Right forelimb (tissue), 1 donor: ENCODE data around the gene KCNJ15.
"Not testable (repeated sequence)": the region's sequence is repeated elsewhere in the genome, so short reads cannot be mapped to it uniquely, and the experiment has no call there.

Experiments used
- DNase-seq: peaks from one replicate; pipeline ENCODE4 v3.0.0-alpha.2; 2018

KCNJ15 gene

GRCh38 chr21:38244885-38245869 is 11.6 kb upstream of the KCNJ15 start:
- no peak for DNase-seq

GRCh38 chr21:38246511-38246910 is 10.3 kb upstream of the KCNJ15 start:
- no peak for DNase-seq

- DNase-seq: not testable (repeated sequence)
Observed at GRCh38 chr21:38247054-38247453, 9.7 kb upstream of the KCNJ15 start.

DNA sequence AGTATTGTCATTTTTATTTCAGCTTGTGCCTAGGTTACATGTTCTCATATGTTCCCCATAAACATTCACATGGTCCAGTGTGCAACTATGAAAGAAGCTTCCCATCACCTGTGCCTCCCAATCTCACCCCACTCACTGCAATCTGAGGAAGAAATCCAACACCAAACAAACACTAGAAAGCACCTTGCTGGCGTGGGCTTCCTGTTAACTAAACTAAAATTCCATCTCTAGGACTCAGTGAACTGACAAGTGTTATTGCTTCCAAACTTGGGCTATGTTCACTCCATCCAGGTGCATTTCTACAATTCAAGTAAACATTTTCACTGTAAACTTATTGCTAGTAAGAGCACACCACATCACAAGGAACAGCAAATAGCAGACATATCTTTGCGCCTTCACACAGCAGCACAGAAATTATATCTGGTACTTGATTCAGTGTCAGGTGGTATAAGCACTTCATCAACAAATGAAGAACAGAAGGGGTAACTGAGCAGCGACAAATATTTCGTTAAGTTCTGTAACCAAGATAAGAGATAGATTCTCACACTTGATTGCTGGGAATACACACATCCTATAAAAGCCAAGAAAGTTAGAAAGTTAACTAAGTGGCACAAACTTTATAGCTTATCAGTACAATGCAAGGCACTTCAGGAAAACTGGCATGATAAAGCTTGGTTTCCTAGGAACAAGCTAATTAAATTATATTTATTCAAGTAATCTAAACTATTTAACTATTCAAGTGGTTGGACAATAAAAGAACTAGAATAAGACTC is 8.9 kb upstream of the KCNJ15 start:
- no peak for DNase-seq

GRCh38 chr21:38249256-38249655 is 7.5 kb upstream of the KCNJ15 start:
- DNase-seq: no peak

DNA sequence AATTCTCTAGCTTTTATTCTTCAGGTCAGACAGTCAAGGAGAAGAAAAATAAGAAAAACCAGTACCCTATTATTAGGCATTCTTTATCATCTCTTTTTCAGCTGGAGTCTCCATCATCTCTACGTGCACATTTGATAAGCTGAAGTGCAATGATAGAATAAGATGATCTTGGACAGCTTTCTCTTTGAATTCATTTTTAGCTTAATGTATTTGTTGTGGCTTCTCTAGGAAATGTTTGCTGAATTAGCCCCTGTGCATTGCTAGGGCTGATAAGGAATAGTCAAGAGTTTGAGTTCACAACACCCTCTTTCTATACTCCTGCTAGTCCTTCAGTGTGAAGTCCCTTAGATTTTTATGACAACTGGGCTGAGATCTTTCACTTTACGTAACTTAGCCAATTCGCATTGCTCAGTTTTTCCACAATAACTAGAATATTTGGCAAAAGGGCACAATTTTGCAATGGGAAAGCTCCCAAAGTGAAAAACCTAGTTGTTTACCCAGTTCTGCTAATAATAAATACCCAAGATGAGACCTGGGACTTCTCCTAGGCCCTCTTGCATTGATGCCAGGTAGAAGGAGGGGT is 7.0 kb upstream of the KCNJ15 start:
- DNase-seq: no peak

DNA sequence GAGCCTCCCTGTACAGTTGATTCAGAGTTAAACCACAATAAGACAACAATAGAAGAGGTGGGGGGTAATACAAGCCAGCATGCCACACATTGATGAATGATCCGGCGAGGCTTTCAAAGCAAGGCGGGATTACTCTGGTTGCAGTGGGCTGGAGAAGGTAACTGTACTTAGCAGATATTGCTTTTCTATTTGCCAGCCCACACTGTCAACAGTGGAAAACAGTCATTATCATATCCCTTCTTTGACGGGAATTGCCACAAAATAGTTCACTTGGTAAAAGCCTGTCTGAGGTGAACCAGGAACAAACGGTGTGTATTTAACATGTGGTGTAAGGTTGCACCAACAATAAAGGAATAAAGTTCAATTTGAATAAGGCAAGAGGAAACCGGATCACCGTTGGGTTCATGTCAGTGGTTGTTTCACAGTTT is 5.8 kb upstream of the KCNJ15 start:
- no peak for DNase-seq

DNA sequence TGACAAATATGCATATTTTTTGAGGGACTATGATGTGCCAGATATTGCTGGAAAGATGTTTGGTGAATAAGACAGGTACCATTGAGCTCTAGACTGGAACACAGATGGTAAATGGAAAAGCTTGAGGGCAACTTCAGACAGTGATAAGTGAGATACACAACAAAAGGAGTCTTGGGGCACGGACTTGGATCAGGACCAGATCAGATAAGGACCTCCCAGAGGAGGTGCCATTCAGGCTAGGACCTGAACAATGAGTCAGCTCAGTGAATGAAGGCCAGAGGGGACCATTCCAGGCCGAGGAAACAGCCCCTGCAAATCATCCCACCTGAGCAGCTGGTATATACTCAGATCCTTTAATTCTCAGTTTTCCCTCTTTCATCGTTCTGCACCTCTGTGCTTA is 1.8 kb upstream of the KCNJ15 start:
- DNase-seq: no peak

GRCh38 chr21:38255571-38256117 is 1.1 kb upstream of the KCNJ15 start:
- no peak for DNase-seq

DNA sequence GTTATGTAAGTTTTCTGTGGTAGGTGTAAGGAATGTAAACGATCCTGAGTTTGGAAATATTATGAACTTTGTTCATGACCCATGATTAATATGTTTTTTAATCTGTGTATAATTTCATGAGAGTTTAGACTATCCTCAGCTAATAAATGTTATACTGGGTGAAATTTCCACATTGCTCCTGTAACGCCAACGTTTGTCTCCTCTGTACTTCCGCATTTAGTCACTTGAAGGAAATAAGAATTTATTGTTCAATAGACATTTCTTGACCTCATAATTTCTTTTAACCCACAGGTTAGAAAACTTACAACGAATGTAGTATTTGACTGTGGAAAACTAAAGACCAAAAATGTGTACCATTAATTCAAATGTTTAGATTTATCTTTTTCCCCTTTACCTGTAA is 876 bp downstream of the KCNJ15 start:
- no peak for DNase-seq

DNA sequence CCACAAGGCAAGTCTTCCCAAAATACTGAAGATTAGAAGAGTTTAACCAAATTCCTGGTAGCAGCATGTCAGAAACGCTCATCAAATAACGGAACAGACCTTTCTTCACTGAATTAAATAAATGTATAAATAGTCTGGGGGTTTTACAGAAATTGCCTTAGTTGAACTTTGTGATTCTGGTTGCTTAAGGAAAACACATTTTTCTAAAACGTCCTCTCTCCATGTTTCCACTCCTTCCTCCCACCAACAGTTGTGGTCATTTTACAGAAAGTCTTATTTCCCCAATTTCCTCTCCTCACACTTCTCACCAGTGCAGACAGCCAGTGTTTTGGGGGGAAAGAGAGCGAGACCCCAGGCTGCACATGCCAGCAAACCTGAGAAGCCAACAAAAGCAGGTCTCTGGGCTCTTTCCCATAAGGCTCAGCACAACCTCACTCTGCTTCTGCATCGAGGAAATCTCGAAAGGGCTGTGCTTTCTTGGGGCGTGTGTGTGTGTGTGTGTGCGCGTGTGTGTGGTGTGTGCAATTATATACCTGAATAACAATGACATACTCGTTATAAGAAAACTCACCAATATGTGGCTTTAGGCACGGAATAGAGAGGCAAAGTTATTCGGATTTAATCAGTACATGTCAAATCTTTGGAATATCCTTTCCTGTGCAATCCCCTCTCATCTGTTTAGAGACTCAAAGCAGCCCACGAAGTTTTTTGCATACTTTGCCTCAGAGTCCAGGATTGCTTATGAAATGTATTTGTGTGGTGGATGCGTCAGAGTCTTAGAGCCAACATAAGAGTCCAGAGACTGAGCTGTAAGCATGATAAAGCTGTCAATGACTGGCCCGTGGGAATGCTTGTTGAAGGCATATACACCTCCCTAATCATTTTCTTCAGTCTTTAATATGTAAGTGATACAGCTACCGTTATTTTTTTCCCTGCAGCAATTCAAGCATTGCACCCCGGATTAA is 2.0 kb downstream of the KCNJ15 start:
- DNase-seq: no peak

DNA sequence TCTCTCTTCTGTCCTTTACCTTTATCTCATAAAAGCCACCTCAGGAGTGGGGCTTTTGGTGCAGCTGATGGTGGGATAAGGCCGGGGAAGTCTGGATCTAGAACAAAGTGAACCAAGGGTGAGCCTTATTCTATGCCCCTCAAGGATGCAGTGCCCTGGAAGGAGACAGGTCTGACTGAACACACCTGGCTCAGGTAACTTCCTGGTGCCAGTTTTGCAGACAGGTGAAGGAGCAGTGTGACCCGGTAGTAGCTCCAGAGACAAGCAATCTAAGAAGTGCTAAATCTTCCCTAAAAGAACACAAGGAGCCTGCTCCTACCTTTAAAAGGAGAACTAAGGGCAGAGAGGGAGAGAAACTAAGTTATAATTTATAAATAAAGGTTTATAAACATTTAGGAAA is 2.9 kb downstream of the KCNJ15 start:
- no peak for DNase-seq

GRCh38 chr21:38260426-38260825 is 3.6 kb downstream of the KCNJ15 start:
- no peak for DNase-seq

DNA sequence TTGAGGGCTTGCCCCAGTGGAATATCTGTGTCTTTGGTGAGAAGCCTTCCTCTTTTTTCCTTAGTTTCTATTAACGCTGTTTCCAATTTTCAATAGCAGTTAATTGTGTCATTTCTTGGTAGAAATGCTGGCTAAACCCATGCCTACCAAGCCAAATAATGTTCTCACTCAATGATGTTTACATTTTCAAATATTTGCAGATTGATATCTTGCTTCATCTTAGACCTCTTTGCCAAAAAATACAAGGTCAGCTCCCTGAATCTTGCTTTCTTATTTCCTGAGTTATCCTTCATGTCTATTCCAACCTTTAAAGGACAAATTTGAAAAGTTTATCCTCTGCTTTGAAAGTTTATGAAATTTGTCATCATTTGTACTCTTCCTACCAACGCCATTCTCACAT is 5.1 kb downstream of the KCNJ15 start:
- DNase-seq: no peak

- no peak for DNase-seq
Observed at GRCh38 chr21:38263493-38263892, 6.7 kb downstream of the KCNJ15 start.

DNA sequence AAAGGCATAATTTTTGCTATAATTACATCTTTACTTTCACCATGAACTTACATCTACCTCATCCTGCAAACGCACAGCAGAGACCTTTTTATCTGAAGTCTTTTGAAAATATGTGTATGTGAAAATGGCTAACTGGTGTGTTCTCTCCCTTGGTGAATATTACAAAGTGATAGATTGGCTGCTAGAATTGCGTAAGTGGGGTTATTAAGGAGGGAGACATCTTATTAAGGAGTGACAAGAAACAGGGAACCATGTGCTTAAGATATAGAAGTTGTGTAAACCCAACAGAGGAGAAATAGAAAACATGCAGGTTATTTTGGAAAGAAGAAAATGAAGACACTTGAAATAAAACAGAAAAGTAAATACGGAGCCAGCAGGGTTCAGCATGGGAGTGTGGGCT is 7.8 kb downstream of the KCNJ15 start:
- no peak for DNase-seq

DNA sequence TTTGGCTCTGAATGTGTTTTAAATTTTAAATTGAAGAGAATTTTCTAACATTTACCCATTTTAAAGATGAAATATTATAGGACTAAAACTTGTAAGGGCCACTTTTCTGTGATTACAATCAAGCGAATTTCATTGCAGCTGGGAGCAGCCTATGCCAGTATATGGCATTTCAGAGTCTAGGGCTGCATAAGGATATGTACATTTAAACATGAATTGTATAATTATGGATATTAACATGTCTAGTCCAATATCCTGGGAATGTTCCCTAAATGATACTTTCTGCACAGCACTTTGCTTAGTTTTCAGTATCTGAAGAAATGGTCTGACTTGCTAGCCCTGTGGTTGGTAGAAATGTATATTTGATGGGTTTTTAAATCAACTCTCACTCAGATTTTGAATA is 8.4 kb downstream of the KCNJ15 start:
- no peak for DNase-seq

GRCh38 chr21:38266732-38267131 is 9.9 kb downstream of the KCNJ15 start:
- no peak for DNase-seq

DNA sequence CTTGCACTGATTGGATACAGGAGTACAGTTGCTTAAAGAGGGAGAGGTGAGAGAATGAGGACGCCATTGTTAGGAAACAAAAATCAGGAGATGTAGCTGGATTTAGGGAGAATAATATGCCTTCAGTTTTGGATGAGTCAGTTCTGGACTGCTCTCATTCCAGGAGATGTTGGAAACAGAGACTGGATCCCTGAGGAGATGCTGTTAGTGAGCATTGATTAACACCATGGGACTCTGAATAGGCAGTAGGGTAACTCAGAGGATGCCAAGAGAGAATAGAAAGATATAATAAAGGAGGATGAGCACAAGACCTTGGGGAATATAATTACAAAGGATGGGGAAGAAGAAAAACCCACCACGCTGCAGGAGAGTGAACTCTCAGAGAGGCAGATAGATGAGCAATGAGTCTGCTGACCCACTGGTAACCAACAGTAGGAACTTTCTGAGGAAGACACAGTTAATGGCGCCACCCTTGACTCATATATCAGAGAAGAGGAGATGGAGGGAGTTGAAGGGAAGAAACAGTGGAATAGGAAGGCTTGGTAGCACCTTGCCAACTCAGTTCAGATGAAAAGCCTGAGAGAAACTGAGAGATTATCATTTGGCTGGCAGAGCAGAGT is 10.5 kb downstream of the KCNJ15 start:
- no peak for DNase-seq

GRCh38 chr21:38267991-38268863 is 11.4 kb downstream of the KCNJ15 start:
- no peak for DNase-seq
